Measurements from ENCODE around the gene ABRACL.

DNA sequence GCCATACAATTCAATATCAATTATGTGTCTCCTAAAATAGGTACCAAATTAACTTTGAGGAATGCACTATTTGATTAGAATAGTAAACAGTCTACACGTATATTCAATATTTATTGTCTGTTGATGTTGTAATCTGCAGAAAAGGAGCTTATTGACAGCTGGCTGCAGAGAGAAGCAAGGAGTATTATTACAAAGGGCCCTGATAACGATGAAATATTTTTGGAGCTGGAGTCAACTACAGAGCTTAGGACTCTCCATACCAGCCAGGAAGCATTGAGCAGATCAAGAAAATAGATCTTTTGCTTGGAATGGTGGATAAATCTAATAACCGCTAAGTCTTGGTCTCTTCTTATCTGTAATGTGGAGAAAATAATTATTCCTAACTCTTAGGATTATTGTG lies 25.5 kb downstream of the ABRACL start:
- TF ChIP-seq POLR2A (IDR thresholded peaks at IDR 0.05; ENCODE audit: low read length), result no peak
- no peak for TF ChIP-seq GATA1 (IDR thresholded peaks at IDR 0.05; ENCODE audit: low read depth, low read length)
